Activated CD4-positive, alpha-beta T cell treated with anti-CD3 and anti-CD28 coated beads for 1 hour (primary cell): Measurements from ENCODE around the gene CEP164.
"Not testable (repeated sequence)": the region's sequence is repeated elsewhere in the genome, so short reads cannot be mapped to it uniquely, and the experiment has no call there.

Source experiments
- DNase-seq: peaks from one replicate; pipeline ENCODE4 v3.0.0-alpha.2; 2020

Gene CEP164

DNA sequence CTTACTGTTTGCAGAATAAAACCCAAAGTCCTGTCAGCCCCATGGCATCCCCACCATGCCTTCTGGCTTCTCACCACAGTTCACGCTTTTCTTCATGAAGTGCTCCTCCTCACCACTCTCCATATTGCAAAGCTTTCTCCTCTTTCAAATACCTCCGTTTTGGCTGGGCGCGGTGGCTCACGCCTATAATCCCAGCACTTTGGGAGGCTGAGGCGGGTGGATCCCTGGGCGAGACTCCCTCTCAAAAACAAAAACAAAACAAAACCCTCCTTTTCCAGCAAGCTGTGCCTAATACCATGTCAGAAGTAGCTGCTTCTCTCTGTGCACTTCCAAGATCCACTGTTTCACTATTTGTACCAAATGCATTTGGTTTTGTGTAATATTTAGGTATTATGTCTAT is 18.3 kb upstream of the CEP164 start:
- no peak for DNase-seq

DNA sequence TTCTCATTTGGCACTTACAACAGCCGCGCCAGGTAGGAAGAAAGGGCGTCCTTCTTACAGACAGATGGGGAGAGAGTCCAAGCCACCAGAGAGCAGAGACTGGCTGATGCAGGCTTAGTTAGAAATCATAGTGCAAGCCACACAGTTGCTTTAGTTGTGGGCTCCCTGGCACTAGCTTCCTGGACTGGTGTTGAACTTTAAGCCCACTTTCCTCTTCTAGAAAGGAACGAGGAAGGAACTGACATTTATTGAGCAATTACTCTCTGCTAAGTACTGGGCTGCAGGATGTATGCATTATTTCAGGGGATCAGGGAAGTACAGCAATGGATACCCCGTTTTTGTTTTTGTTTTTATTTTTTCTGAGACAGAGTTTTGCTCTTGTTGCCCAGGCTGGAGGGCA is 14.6 kb upstream of the CEP164 start:
- no peak for DNase-seq

DNA sequence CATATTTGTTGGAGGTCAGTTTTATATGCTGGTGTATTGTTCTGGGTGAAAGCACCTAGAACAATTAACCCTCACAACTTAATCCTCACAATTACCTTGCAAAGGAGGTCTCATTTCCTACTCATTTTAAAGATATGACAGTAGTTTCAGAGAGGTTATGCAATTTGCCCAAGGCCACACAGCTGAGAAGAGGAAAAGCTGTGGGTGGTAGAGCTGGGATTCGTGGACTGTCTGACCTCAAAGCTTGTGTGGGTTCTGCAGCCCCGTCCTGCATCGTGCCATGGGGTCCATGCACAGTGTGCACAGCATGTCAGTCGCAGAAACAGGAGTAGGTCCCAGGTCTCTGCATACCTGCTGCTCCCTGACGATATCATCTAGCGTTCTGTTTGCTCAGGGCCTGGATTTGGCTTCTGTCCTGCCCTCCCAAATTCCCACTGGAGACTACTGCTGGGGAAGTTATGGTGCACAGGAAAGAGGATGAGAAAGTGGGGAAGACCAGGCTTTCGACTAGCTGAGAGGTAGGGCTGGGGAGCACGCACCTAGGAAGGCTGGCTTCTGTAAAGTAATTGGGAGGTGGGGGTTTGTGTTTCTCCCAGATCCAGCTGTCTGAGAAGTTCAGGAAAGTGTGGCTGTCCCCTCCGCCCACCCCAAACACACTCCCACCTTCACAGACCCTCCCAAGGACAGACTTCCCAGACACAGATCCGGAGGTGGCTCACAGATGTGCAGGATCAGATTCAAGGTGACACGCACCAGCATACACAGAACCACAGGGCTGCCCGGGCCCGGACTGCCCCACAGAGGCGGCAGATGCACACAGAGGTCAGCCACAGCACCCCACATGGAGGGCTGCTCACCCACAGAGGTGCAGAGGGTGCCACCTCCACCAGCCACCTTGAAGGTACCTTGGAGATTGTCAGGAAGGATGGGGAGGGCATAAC is 13.6 kb upstream of the CEP164 start:
- no peak for DNase-seq

DNA sequence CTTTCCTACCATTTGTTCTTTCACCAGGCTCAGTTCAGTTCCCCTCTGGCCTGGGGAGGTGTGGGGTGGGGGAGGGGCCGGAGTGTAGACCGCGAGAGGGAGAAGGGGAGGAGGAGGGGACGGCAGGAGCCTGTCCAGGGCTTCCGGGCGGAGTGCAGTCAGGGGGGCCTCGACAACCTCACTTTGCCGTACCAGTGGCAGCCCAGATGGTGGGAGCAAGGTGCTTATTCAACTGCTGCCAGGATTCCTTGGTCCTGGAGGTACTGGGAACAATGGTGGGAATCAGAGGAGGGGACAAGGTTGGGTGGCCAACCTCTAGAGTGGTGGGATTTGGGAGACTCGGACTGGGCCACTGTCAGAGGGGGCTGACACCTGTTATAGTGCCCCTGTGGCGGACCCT is 12.8 kb upstream of the CEP164 start:
- no peak for DNase-seq

DNA sequence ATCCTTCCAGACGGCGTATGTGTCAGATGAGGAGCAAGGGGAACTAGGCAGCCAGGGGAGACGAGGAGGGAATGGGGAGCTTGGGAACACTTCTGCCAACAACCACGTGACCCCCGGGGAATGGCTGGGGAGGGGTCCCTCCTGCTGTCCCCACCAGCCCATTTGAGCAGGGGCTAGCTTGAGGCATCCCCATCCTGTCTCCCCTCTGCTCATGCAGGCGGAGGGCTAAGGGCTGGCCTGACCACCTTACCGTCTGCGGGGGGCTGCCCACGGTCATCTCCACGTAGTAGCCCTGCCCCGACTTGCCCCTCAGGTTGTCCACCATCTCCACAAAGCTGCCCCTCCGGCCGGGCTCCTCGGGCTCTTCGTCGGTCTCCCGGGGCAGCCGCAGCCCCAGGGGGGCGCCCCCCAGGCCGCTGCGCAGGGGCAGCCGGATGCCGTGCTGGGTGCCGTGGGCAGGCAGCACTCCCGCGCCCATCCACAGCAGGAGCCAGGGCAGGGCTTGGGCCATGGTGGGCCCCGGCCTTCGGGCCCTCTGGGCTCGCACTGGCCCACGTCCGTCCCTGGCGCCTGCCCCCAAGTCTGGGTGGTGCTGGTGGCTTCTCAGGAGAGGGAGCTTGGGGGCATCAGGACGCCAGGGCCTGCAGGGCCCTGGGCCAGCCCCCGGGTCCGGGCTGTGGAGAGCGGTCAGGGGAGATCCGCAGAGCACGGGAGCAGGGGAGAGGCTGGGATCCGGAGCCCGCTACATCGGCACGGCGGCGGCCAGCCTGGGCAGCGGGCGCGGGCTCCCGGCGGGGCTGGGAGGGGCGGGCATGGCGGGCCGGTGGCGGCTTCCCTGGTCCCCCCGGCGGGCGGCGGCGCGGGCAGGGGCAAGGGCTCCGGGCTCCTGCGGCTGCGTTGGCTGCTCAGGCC is 12.1 kb upstream of the CEP164 start:
- DNase-seq, result no peak

DNA sequence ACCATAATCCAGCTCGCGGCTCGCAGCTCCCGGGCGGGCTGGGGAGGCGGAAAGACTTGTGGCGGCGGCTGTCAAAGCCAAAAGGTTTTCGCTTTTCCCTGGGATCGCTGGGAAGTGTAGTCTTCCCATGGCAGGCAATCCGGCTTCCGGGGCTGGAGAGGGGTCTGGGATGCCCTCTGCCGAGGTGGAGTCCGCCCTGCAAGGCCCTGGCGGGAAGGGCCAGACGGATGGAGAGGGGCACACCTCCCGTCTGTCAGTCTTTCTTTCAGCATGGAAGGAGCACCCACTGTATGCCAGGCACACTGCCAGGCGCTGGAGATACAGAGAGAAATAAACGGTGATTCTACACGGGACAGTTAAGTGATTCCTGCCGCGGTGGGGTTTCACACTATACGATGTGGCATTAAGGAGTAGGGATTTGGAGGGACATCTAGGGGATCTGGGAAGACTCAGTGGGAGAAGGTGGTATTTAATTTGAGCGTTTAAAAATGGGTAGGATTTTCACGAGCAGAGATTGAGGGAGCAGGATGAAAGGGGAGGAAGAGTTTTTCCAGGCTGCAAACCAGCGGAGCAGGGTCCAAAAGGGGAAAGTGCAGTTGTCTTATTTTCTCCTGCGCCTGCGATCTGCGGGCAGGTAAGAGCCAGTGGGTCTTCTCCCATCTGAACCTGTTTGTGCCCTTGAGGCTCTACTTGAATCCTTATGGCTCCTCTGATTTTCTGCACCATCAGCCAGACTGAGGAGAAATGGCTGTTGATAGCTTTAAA is 11.3 kb upstream of the CEP164 start, which contains the start of gene BACE1:
TSS of gene BACE1 (minus strand) at position 60 of the 765 bp plus-strand sequence. CDS start 461 bp downstream, outside the sequence.
- DNase-seq, result no peak

DNA sequence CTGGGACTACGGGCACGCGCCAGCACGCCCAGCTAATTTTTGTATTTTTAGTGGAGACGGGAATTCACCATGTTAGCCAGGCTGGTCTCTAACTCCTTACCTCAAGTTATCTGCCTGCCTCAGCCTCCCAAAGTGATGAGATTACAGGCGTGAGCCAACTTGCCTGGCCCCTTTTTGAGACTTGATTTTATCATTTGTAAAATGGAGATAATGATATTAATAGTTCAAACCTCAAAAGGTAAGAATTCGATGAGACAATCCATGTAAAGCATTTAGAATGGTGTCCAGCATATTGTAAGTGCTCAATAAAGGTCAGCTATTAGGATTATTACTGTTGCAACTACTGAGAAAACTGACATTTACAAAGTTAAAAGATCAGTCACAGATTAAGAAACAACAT is 8.9 kb upstream of the CEP164 start:
- DNase-seq, result no peak

DNA sequence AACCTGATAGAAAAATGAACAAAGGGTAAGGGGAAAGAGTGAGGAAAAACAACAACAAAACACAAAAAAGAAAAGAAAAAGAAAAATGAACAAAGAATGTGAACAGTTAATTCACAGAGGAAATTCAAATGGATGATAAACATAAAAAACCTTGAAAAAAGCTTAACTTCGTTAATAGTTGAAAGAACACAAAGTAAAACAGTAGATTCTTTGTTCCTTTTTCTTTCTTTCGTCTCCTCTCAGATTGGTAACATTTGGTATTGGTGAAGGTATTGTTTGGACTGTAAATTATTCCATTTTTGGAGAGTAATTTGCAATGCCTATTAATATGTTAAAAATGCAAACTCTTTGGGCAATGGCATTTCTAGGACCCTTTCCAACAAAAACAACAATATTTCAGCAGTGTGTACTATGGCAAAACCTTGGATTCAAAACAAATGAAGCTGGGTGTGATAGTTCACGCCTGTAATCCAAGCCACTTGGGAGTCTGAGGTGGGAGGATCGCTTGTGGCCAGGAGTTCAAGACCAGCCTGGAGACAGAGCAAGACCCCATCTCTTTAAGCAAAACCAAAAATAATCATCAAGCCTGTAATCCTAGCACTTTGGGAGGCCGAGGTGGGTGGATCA is 8.3 kb upstream of the CEP164 start:
- DNase-seq, result no peak

DNA sequence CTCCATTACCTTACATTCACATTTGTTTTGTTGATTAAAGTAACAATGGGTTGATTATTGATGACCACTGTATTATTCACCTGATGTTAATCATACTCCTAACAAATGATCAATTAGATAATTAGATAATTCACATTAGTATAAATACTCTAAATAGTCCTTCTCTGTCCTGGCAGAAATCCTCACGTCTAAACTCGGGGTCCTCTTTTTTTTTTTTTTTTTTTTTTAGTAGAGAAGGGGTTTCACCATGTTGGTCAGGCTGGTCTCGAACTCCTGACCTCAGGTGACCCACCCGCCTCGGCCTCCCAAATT is 443 bp upstream of the CEP164 start:
- DNase-seq, result not testable (repeated sequence)

DNA sequence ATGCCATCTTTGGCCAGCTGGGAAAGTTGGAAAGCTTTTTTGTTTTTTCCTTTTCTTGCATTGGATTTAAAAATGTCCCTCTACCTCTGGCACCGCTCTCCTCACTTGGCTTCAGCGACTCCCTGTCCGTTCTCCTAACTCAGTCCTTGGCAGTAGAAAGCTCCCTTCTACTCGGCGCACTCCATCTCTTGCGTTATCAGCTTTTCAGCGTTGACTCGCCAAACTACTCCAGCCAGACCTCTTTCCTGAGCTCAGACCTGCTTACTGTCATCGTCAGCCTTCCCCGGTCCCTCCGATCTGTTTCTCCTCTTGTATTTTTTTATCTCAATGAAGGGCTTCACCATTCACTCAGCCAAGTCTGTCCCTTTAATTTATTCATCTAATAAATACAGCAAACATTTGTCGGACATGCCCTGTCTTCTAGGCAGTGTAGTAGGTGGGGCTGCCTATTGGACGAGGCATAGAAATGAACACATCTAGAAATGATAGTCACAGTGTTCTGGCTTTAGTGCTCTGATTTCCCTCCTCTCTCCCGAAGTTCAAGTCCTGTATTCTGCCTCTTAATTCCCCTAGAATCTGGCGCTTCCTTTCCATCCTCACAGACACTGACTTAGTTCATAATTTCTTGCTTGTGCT is 839 bp downstream of the CEP164 start:
- DNase-seq, result no peak

DNA sequence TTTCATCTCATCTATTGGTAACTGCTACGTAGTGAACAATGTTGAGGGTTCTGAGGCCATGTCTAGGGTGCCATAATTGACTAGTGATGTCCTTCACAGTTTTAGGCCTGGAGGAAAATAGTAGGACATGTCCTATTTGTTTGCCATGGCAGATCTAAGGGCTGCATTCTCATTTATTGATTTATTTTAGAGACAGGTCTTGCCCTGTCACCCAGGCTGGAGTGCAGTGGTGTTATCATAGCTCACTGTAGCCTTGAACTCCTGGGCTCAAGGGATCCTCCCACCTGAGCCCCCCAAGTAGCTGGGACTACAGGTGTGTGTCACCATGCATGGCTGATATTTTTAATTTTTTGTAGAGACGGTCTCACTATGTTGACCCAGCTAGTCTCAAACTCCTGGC is 5.2 kb downstream of the CEP164 start:
- DNase-seq, result no peak

DNA sequence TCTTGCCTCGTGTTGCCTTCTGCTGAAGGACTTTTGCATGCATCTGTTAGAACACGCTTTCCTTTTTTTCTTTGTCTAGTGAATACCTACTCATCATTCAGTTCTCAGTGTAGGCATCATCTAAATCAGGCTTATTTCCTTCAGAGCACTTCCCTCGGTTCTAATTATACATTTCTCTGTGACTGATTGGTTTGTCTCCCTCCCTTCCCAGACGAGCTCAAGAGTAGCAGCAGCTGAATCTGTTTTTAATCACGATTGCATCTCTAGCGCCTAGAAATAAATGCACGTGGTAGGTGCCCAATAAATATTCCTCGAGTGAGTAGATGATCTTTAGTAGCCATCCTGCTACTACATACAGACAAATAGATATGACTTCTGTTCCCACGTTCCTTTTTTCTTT is 6.3 kb downstream of the CEP164 start:
- no peak for DNase-seq

DNA sequence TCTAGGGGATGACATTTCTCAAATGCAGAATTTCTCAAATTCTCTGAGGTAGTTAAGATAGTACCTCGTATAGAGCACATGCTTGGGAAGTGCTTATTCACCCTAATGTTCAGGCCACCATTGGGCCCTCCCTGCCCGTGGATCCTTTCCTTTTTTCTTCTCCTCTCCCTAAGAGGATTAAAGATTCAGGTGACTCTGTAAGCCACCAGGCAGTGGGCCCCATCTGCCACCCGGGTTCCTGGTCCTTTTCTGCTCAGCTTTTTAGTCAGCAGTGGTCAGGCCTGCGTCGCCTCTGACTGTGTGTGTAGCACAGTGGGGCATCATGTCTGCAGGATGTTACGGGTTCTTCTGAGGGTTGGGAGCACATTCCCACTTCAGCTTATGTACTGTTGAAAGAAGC is 7.2 kb downstream of the CEP164 start:
- no peak for DNase-seq

DNA sequence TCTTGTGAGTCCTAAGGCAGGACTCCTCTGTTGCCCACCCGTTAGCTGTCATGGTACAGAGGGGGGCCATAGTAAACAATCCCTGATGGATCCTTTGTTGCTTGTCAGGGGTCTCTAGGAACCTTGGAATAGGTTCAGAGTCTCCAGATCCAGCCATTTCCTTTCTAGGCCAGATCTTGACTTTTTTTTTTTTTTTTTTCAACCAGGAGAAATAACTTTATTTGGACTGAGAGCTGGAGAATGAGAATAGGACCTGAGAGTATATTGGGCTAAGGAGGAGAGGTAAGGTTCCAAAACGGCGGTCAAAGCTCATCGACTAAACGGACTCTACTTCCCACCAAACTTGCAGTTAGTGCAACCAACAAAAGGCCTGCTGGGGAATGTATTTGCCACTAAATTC is 7.7 kb downstream of the CEP164 start:
- no peak for DNase-seq

DNA sequence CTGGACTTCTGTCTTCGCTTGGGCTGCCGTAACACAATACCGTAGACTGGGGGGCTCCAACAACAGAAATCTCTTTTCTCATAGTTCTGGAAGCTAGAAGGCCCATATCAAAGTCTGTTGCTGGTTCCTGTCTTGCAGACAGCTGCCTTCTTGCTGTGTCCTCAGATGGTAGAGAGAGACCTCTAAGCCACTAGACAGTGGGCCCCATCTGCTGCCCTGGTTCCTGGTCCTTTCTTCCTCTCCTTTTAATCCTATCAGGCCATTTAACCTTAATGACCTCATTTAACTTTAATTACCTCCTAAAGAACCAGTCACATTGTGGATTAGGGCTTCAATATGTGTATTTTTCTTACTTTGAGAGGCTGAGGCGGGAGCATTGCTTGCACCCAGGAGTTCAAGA is 9.4 kb downstream of the CEP164 start:
- DNase-seq, result no peak

DNA sequence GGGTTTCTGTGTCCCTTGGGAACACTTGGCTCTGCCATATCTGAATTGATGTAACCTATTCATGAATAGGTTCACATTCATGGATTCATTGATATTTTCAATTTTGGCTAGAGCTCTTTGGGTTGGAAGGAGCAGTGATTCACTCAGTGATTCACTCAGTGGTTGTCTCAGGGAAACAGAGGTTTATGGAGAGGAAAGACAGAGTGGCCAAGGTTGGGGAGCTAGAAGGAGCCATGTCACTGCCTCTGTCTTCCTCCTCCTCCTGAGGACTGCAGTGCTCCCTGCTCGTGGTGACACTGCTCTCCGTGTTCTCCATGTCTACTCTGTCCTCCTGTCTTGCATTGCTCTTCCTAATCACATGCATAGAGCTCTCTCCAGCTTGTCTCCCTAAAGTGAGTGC is 17.4 kb downstream of the CEP164 start:
- DNase-seq, result no peak

DNA sequence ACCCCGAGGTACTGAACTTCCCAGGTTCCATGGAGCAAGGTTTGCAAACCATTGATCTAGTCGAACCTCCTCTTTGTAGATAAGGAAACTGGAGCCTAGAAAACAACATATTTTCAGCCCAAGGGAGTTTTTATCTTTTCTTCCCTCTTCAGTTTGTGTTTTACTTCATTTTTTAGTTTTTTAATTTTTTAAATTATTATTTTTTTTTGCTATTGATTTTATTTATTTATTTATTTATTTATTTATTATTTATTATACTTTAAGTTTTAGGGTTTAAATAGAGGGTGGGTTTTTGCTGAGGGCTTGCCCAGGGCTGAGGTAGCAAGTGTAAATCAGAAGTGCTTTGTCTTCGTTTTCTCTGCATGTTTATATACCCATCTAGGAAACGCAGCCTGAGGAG is 26.9 kb downstream of the CEP164 start:
- no peak for DNase-seq

DNA sequence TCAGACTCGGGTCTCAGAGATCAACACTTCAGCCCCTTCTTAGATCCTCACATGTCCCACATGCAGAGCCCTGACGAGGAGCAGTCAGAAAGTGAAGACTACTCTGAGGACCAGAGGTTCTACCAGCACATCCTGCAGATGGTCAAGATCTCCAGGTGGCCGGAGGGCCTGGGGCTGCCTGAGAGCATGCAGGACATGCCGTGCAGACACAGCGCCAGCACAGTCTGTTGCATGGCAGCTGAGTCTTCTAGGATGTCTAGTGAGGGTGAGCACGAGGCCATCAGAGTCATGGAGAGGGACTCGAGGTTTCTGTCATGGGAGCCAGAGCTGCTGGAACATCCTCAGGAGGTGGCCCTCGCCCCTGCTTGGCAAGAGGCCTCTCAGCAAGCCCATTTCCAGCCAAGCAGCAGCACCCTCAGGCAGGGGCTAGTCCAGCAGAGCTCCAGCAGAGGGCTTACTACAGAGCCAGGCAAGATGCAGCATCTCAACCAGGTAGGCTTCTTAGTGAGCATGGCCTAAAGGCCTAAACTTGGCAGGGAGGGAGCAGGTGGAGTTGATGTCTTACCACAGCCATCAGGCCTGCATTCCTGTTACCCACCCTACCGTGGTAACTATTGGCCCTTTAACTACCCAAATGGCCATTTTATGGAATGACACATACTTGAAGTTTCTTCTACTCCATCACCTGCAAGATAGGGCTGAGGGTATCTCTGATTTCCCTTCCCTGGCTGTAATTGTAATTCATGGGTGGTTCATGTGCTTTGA is 28.7 kb downstream of the CEP164 start:
- DNase-seq, result no peak

DNA sequence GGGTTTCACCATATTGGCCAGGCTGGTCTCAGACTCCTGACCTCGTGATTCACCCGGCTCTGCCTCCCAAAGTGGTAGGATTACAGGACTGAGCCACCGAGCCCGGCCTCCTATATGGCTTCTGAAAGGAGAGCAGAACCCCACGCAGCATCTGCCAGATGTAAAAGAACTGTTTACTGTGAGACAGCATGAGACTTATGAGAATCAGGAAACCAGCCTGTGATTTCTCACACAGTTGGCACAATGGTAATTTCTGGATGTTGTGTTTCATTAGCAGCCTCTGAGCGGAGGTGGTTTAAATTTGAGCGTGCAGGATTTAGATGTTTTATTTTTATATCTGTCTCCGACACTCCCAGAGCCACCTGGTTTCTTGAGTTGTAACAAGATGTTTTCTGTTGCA is 33.8 kb downstream of the CEP164 start:
- no peak for DNase-seq

DNA sequence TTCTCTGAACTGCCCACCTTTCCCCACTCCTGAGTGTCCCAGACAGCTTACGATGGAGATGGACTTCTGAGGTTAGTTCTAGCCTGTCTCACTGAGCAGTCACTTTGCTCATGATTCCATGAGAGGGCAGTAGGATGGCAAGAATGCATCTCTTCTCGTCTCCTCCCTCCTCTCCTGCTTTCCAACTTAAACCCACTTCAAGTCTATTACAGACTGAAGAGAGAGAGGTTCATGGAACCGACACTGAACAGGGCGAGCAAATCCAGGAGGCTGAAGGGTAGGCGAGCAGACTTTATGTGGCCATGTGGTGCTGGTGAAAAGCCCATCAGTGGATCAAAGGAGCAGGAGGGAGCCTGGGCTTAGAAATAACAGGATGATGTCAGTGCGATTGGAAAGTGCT is 38.6 kb downstream of the CEP164 start:
- DNase-seq, result no peak

DNA sequence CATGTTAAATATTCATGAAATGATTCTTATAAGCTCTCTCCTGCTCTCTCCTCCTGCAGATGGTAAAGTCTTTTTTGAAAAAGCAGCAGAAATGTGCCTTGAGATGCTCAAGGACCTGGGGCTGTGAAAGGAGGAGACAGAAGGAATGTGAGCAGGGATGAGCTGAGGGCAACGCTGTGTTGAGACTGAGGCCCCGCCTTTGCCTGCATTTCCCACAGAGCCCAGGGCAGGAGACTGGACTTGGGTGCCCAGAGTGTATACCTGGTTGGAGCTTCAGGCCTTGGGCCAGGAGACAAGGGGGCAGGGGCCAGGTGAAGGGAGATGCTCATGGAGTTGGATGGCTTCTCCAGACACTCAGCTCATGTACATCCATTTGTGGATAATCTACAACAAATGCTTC is 39.2 kb downstream of the CEP164 start:
- no peak for DNase-seq
